Activated CD8-positive, alpha-beta T cell treated with anti-CD3 and anti-CD28 coated beads for 36 hours (primary cell): ENCODE results near the gene PUM2. TPM values are rescaled to one million over a fixed set of nuclear protein-coding genes. Genes with fewer than 3 reads are reported as not detected.

Experiments used
- ATAC-seq: fragments of 200-7000 bp; cut with Tn5 transposase; one replicate; pipeline ENCODE4 v1.10.0; 2021; ENCODE audit warnings: mild to moderate bottlenecking, moderate library complexity
- CTCF ChIA-PET: fragments of 350-600 bp; sonication (Branson Sonifier 250); formaldehyde crosslinking; loops from one replicate; lab custom pipeline; 2021; ENCODE audit warnings: antibody characterized with exemption; lab: Charles Lee
- POLR2A ChIA-PET: fragments of 350-600 bp; sonication (Branson Sonifier 250); formaldehyde crosslinking; loops from one replicate; lab custom pipeline; 2021; ENCODE audit warnings: antibody characterized with exemption; lab: Charles Lee
- DNase-seq: peaks from one replicate; pipeline ENCODE4 v3.0.0-alpha.2; 2020
- H3K27ac Mint-ChIP-seq: one replicate; pipeline ENCODE4 v1.8.0; 2021; ENCODE audit warnings: mild to moderate bottlenecking, mixed read lengths
- H3K27me3 Mint-ChIP-seq: one replicate; pipeline ENCODE4 v1.8.0; 2021; ENCODE audit warnings: mixed read lengths
- H3K36me3 Mint-ChIP-seq: one replicate; pipeline ENCODE4 v1.8.0; 2021; ENCODE audit warnings: low read depth, mixed read lengths
- H3K4me1 Mint-ChIP-seq: one replicate; pipeline ENCODE4 v1.8.0; 2021; ENCODE audit warnings: low read depth, mixed read lengths
- H3K4me3 Mint-ChIP-seq: one replicate; pipeline ENCODE4 v1.8.0; 2021; ENCODE audit warnings: mild to moderate bottlenecking, moderate library complexity, mixed read lengths
- H3K9me3 Mint-ChIP-seq: one replicate; pipeline ENCODE4 v1.8.0; 2021; ENCODE audit warnings: mixed read lengths
- intact Hi-C: fragments of 100-400 bp; cut with micrococcal nuclease; formaldehyde crosslinking; loops from one replicate; pipeline ENCODE4 v1.10.0; 2022
- total RNA-seq, 2 experiments: library from RNA; stranded (reverse); gene quantifications; one replicate each; pipeline ENCODE4 v1.2.3, GENCODE V29; 2021
- TF ChIP-seq, protein P1 (sequence below): fragments of 200-600 bp; IDR thresholded peaks from one replicate; pipeline ENCODE4 v1.8.0; 2022; ENCODE audit warnings: antibody characterized with exemption, mild to moderate bottlenecking

The PUM2 gene, protein sequence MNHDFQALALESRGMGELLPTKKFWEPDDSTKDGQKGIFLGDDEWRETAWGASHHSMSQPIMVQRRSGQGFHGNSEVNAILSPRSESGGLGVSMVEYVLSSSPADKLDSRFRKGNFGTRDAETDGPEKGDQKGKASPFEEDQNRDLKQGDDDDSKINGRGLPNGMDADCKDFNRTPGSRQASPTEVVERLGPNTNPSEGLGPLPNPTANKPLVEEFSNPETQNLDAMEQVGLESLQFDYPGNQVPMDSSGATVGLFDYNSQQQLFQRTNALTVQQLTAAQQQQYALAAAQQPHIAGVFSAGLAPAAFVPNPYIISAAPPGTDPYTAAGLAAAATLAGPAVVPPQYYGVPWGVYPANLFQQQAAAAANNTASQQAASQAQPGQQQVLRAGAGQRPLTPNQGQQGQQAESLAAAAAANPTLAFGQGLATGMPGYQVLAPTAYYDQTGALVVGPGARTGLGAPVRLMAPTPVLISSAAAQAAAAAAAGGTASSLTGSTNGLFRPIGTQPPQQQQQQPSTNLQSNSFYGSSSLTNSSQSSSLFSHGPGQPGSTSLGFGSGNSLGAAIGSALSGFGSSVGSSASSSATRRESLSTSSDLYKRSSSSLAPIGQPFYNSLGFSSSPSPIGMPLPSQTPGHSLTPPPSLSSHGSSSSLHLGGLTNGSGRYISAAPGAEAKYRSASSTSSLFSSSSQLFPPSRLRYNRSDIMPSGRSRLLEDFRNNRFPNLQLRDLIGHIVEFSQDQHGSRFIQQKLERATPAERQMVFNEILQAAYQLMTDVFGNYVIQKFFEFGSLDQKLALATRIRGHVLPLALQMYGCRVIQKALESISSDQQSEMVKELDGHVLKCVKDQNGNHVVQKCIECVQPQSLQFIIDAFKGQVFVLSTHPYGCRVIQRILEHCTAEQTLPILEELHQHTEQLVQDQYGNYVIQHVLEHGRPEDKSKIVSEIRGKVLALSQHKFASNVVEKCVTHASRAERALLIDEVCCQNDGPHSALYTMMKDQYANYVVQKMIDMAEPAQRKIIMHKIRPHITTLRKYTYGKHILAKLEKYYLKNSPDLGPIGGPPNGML
- total RNA-seq = 100 to 1,000 TPM; 104 TPM

- DNase-seq (peak; percentile 93), ATAC-seq (peak; percentile 85)
- Mint-ChIP-seq H3K27me3 (no peaks in the 10 kb centered on the region), H3K4me1 (peaks cover 26% of the 10 kb centered on the region), H3K27ac (peak within 1 kb of the TSS; percentile 92), H3K9me3 (no peaks in the 10 kb centered on the region), H3K36me3 (peaks cover 28% of the 10 kb centered on the region), H3K4me3 (no peak within 1 kb of the TSS)
- intact Hi-C loops = no loop called here
- TF ChIP-seq, protein P1, sequence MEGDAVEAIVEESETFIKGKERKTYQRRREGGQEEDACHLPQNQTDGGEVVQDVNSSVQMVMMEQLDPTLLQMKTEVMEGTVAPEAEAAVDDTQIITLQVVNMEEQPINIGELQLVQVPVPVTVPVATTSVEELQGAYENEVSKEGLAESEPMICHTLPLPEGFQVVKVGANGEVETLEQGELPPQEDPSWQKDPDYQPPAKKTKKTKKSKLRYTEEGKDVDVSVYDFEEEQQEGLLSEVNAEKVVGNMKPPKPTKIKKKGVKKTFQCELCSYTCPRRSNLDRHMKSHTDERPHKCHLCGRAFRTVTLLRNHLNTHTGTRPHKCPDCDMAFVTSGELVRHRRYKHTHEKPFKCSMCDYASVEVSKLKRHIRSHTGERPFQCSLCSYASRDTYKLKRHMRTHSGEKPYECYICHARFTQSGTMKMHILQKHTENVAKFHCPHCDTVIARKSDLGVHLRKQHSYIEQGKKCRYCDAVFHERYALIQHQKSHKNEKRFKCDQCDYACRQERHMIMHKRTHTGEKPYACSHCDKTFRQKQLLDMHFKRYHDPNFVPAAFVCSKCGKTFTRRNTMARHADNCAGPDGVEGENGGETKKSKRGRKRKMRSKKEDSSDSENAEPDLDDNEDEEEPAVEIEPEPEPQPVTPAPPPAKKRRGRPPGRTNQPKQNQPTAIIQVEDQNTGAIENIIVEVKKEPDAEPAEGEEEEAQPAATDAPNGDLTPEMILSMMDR = no peak
- CTCF ChIA-PET = interaction anchor here (0.7 to 2.9 kb wide), 5 partner anchors 9 to 60 kb away, joined by 3 to 18 read pairs (median 6); no protein-coding TSS in a partner anchor
- POLR2A ChIA-PET = interaction anchor here (0.8 to 4.8 kb wide), 5 partner anchors 9 to 43 kb away, joined by 3 to 37 read pairs (median 6); no protein-coding TSS in a partner anchor
These were observed at the start of gene PUM2 for GRCh38 chr2:20350753-20351554. Gene PUM2, minus strand, starts transcription at chr2:20350844. Its CDS starts 23,484 bp downstream, at chr2:20327360.

GRCh38 chr2:20400306-20400705, 49.7 kb upstream of the PUM2 start:
- H3K27ac Mint-ChIP-seq = no peak overlapping the region
- ChIA-PET POLR2A (no interaction called here), CTCF (interaction anchor here (1.2 to 1.7 kb wide), 2 partner anchors 11 to 12 kb away, joined by 5 to 7 read pairs; no protein-coding TSS in a partner anchor)
- intact Hi-C loops = no loop called here
- no peak overlapping the region for H3K4me3 Mint-ChIP-seq
- no peaks in the 10 kb centered on the region for H3K36me3 Mint-ChIP-seq
- TF ChIP-seq, protein P1 = no peak
- H3K27me3 Mint-ChIP-seq = no peaks in the 10 kb centered on the region
- no peaks in the 10 kb centered on the region for H3K4me1 Mint-ChIP-seq
- DNase-seq (no peak), ATAC-seq (no peak)
- no peaks in the 10 kb centered on the region for H3K9me3 Mint-ChIP-seq

DNA sequence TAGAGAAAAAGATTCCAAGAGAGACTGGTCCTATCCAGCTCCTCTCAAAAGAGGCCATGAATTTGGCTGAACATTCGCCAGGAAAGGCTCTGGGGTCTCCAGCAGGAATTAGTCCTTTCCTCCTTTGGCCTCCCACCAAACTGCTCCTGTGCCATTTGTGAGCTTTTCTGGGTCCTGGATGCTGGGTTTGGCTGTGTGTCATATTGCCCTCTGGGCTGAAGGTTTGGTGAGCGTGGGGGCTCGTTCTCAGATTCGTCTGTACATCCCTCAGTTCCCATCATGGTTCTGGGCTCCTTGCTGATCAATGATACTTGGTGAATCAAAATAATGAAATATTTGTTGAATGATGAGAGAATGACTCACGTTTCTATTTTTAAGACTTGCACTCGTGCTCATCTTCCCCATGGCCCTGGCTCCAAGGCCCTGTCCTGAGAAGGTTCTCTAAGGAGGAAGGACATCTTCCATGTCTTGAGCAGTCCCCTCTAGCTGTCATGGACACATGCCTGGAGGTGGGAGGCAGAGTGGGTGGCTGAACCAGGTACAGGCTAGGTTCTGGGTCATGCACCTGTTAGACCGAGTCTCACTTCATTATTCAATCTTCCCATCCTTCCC, 48.4 kb upstream of the PUM2 start:
- Mint-ChIP-seq H3K27ac (no peak overlapping the region), H3K9me3 (no peaks in the 10 kb centered on the region), H3K4me3 (no peak overlapping the region), H3K27me3 (no peaks in the 10 kb centered on the region), H3K36me3 (no peaks in the 10 kb centered on the region), H3K4me1 (no peaks in the 10 kb centered on the region)
- CTCF ChIA-PET = interaction anchor here (1.2 to 1.7 kb wide), 2 partner anchors 14 to 237 kb away, joined by 3 to 5 read pairs; no protein-coding TSS in a partner anchor
- DNase-seq = no peak
- ATAC-seq = no peak
- POLR2A ChIA-PET = no interaction called here
- TF ChIP-seq, protein P1 = no peak
- intact Hi-C loops = no loop called here

DNA sequence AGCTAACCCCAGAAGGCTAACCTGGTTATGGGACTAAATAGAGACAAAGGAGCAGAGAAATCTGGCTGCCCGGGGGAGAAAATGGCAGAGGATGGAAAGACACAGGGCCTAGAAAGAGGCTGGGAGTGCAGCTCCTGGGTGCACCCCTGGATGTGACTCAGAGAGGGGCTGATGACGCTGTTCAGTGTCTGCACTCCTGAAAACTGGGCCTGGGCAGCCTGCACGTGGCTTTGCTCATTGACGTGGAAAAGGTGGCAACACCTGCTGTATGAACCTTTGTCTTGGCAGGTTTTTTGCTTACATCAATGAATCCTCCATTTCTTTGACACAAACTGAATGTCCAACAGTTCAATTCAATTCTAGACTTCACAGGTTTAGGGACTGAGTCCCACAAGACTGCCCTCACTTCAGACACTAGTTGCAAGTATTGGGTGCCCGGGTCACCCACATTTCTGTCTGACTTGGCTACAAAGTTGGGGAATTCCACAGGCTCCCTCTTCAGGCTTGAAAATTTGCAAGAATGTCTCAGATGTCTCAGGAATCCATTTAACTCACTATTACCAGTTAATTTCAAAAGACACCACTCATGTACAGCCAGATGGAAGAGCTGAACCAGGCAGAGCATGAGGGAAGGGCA, 47.3 kb upstream of the PUM2 start:
- DNase-seq = no peak
- H3K36me3 Mint-ChIP-seq = no peaks in the 10 kb centered on the region
- H3K4me3 Mint-ChIP-seq = no peak overlapping the region
- H3K27ac Mint-ChIP-seq = no peak overlapping the region
- TF ChIP-seq, protein P1 = no peak
- no peaks in the 10 kb centered on the region for H3K27me3 Mint-ChIP-seq
- intact Hi-C loops = no loop called here
- CTCF ChIA-PET = interaction anchor here (1.2 kb wide), 2 partner anchors 14 to 238 kb away, joined by 3 read pairs; no protein-coding TSS in a partner anchor
- no peaks in the 10 kb centered on the region for H3K9me3 Mint-ChIP-seq
- no peak for ATAC-seq
- POLR2A ChIA-PET = no interaction called here
- no peaks in the 10 kb centered on the region for H3K4me1 Mint-ChIP-seq
